Prostate gland (tissue), 2 donors: ENCODE results near the gene IYD.

Experiments used
- POLR2A ChIP-seq: fragments of 450-650 bp; IDR thresholded peaks from one replicate; pipeline ENCODE4 v1.6.1; 2016; ENCODE audit warnings: antibody characterized with exemption, mild to moderate bottlenecking
- POLR2AphosphoS5 ChIP-seq: sonication (generic); formaldehyde crosslinking; IDR thresholded peaks from one replicate; pipeline ENCODE4 v1.6.1; 2017; ENCODE audit warnings: antibody characterized with exemption
- TF ChIP-seq, protein P1 (sequence below), 4 experiments: fragments of 200-600 bp in 2 of 4; fragments of 450-650 bp in 2 of 4; sonication (generic) in 2 of 4; IDR thresholded peaks; 1 replicate in 3 of 4; 2 replicates in 1 of 4; pipeline ENCODE4 v1.5.1; 2016 to 2019; ENCODE audit warnings: antibody characterized with exemption in 4 of 4, mild to moderate bottlenecking in 2 of 4, moderate library complexity in 2 of 4

DNA sequence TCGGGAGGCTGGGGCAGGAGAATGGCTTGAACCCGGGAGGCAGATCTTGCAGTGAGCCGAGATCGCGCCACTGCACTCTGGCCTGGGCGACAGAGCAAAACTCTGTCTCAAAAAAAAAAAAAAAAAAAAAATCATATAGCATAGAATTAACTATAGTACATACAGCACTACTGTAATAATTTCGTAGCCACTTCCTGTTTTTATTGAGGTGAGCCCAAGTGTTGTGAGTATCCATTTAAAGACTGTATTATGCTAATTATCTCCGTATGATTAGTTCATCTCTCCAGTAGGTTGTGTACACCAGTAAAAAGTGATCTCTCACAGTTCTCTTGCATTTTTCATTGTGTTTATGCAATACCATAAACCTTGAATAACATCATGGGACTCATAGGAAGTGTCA, 70.6 kb downstream of the IYD start:
- TF ChIP-seq, protein P1, sequence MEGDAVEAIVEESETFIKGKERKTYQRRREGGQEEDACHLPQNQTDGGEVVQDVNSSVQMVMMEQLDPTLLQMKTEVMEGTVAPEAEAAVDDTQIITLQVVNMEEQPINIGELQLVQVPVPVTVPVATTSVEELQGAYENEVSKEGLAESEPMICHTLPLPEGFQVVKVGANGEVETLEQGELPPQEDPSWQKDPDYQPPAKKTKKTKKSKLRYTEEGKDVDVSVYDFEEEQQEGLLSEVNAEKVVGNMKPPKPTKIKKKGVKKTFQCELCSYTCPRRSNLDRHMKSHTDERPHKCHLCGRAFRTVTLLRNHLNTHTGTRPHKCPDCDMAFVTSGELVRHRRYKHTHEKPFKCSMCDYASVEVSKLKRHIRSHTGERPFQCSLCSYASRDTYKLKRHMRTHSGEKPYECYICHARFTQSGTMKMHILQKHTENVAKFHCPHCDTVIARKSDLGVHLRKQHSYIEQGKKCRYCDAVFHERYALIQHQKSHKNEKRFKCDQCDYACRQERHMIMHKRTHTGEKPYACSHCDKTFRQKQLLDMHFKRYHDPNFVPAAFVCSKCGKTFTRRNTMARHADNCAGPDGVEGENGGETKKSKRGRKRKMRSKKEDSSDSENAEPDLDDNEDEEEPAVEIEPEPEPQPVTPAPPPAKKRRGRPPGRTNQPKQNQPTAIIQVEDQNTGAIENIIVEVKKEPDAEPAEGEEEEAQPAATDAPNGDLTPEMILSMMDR (IDR thresholded peaks at IDR 0.05): no peak
- no peak for TF ChIP-seq POLR2AphosphoS5
- TF ChIP-seq POLR2A: no peak
